ENCODE data around the gene POU4F2. TPM values are rescaled to one million over a fixed set of nuclear protein-coding genes. Genes with fewer than 3 reads are reported as not detected.

POU4F2 gene
- total RNA-seq, 6 donors from 2014 or later: not detected

GRCh38 chr4:146634825-146635224 is 3.9 kb upstream of the POU4F2 start:
- DNase-seq (no peak), ATAC-seq (ENCODE audit: low FRiP score in 2 of 2) (no peak)
- H3K27ac ChIP-seq: no peak overlapping the region
- peaks cover 0 to 36% (median 22%) of the 10 kb centered on the region in 4 donors for H3K27me3 ChIP-seq
- no peak overlapping the region for H3K4me3 ChIP-seq
- no peaks in the 10 kb centered on the region for H3K36me3 ChIP-seq
- WGBS, 2 donors: 2 to 14% methylated on average over 7 of the region's 7 CpGs
- no peak for TF ChIP-seq EP300 (IDR thresholded peaks at IDR 0.05)
- TF ChIP-seq POLR2AphosphoS5 (IDR thresholded peaks at IDR 0.05): no peak
- no peak for TF ChIP-seq POLR2A (IDR thresholded peaks at IDR 0.05)
- no peak for TF ChIP-seq CTCF (IDR thresholded peaks at IDR 0.05)
- no peaks in the 10 kb centered on the region for H3K9me3 ChIP-seq
- H3K4me1 ChIP-seq: peaks cover 10 to 19% (median 16%) of the 10 kb centered on the region in 4 donors

- Histone ChIP-seq H3K27me3 (peaks cover 0 to 51% (median 26%) of the 10 kb centered on the region in 4 donors), H3K4me1 (peaks cover 10 to 27% (median 16%) of the 10 kb centered on the region in 4 donors), H3K4me3 (no peak overlapping the region), H3K36me3 (no peaks in the 10 kb centered on the region), H3K27ac (no peak overlapping the region), H3K9me3 (no peaks in the 10 kb centered on the region)
- WGBS, 2 donors: 5 to 9% methylated on average over 31 to 35 of the region's 35 CpGs
- TF ChIP-seq CTCF (IDR thresholded peaks at IDR 0.05) (no peak), POLR2AphosphoS5 (IDR thresholded peaks at IDR 0.05) (no peak), EP300 (IDR thresholded peaks at IDR 0.05) (no peak), POLR2A (IDR thresholded peaks at IDR 0.05) (no peak)
- ATAC-seq (ENCODE audit: low FRiP score in 2 of 2) (no peak), DNase-seq (peak in 1 of 2 donors; percentile 70)
Observed at GRCh38 chr4:146637621-146638332, 916 bp upstream of the POU4F2 start.

GRCh38 chr4:146638333-146638785 is 334 bp upstream of the POU4F2 start:
- 2 to 3% methylated on average over 34 of the region's 34 CpGs for WGBS, 2 donors
- H3K4me3 ChIP-seq: peak overlapping the region in 2 of 4 donors; percentile 4 to 21
- DNase-seq (peak in 1 of 2 donors; percentile 63), ATAC-seq (ENCODE audit: low FRiP score in 2 of 2) (no peak)
- no peaks in the 10 kb centered on the region for H3K9me3 ChIP-seq
- no peak overlapping the region for H3K27ac ChIP-seq
- peaks cover 0 to 51% (median 26%) of the 10 kb centered on the region in 4 donors for H3K27me3 ChIP-seq
- no peak for TF ChIP-seq POLR2A (IDR thresholded peaks at IDR 0.05)
- no peak for TF ChIP-seq POLR2AphosphoS5 (IDR thresholded peaks at IDR 0.05)
- TF ChIP-seq CTCF (IDR thresholded peaks at IDR 0.05): no peak
- TF ChIP-seq EP300 (IDR thresholded peaks at IDR 0.05): no peak
- peaks cover 10 to 27% (median 16%) of the 10 kb centered on the region in 4 donors for H3K4me1 ChIP-seq
- H3K36me3 ChIP-seq: no peaks in the 10 kb centered on the region

GRCh38 chr4:146639506-146639932 is 826 bp downstream of the POU4F2 start:
- TF ChIP-seq CTCF (IDR thresholded peaks at IDR 0.05): no peak
- TF ChIP-seq POLR2AphosphoS5 (IDR thresholded peaks at IDR 0.05): no peak
- Histone ChIP-seq H3K4me1 (peaks cover 10 to 27% (median 16%) of the 10 kb centered on the region in 4 donors), H3K9me3 (no peaks in the 10 kb centered on the region), H3K27me3 (peaks cover 0 to 48% (median 24%) of the 10 kb centered on the region in 4 donors), H3K36me3 (no peaks in the 10 kb centered on the region), H3K27ac (no peak overlapping the region), H3K4me3 (no peak overlapping the region)
- ATAC-seq (ENCODE audit: low FRiP score in 2 of 2) (no peak), DNase-seq (no peak)
- WGBS, 2 donors: 3 to 4% methylated on average over 18 to 20 of the region's 20 CpGs
